ENCODE results near the gene APCDD1L. TPM values are rescaled to one million over a fixed set of nuclear protein-coding genes. Genes with fewer than 3 reads are reported as not detected.

APCDD1L gene
- polyA plus RNA-seq, 1 donor from 2014 or later: not detected

DNA sequence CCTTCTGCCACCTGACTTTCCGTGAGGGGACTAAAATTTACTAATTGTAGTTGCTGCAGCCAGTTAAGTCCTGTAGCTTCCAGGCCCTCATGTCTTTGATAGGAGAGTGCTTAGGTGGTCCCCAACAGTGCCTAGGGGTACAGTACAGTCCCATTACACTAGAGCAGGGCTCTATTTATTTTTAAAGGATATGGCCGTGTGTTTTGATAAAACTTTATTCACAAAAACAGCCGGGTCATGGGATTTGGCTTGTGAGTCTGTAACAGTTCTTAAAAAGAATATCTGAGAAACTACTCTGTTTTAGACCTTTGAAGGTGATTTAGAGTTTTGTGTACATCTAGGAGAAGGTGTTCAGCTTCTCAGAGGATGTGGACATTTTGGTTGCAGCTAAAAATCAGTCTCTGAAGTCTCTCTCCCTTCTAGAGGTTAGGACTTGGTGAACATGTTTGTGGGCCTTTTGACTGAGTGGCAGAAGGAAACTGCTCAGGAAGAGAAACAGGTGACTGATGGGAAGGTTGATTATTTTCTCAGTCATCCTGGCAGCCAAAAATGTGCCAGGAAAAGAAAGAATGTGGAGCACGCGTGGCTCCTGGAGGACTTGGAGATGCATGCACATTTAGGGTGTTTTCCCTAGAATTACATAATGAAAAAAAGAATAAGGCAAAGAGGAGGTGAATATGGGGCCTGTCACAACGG is 68.8 kb downstream of the APCDD1L start:
- no peaks in the 10 kb centered on the region for H3F3A ChIP-seq (ENCODE audit: insufficient read depth, low read length, poor library complexity, severe bottlenecking)
- no peak overlapping the region for H3K4me2 ChIP-seq (ENCODE audit: low read length)
- H4K20me1 ChIP-seq (ENCODE audit: insufficient read depth): no peaks in the 10 kb centered on the region
- H3K9ac ChIP-seq (ENCODE audit: low read length): no peak overlapping the region
- H3K9me3 ChIP-seq (ENCODE audit: low read length): no peaks in the 10 kb centered on the region
- no peak overlapping the region for H2AFZ ChIP-seq (ENCODE audit: low read depth, low read length)
- H3K4me3 ChIP-seq (ENCODE audit: low read length): no peak overlapping the region
- H3K9me2 ChIP-seq (ENCODE audit: insufficient read depth, low read length): no peaks in the 10 kb centered on the region
- H3K27ac ChIP-seq (ENCODE audit: low read length): no peak overlapping the region
- peaks cover 4% of the 10 kb centered on the region for H3K36me3 ChIP-seq (ENCODE audit: insufficient read depth, low read length)
- TF ChIP-seq POLR2AphosphoS5 (IDR thresholded peaks at IDR 0.05): no peak
- no peak for TF ChIP-seq SMC3 (conservative IDR thresholded peaks at IDR 0.05; ENCODE audit: poor library complexity)
- TF ChIP-seq EZH2 (IDR thresholded peaks at IDR 0.05; ENCODE audit: borderline replicate concordance, insufficient read depth, low read length, poor library complexity, severe bottlenecking): no peak
- TF ChIP-seq TAF1 (IDR thresholded peaks at IDR 0.05; ENCODE audit: low read depth): no peak
- TF ChIP-seq RAD21 (conservative IDR thresholded peaks at IDR 0.05): no peak
- no peak for TF ChIP-seq EP300 (conservative IDR thresholded peaks at IDR 0.05; ENCODE audit: poor library complexity, severe bottlenecking)
- TF ChIP-seq, protein P1, sequence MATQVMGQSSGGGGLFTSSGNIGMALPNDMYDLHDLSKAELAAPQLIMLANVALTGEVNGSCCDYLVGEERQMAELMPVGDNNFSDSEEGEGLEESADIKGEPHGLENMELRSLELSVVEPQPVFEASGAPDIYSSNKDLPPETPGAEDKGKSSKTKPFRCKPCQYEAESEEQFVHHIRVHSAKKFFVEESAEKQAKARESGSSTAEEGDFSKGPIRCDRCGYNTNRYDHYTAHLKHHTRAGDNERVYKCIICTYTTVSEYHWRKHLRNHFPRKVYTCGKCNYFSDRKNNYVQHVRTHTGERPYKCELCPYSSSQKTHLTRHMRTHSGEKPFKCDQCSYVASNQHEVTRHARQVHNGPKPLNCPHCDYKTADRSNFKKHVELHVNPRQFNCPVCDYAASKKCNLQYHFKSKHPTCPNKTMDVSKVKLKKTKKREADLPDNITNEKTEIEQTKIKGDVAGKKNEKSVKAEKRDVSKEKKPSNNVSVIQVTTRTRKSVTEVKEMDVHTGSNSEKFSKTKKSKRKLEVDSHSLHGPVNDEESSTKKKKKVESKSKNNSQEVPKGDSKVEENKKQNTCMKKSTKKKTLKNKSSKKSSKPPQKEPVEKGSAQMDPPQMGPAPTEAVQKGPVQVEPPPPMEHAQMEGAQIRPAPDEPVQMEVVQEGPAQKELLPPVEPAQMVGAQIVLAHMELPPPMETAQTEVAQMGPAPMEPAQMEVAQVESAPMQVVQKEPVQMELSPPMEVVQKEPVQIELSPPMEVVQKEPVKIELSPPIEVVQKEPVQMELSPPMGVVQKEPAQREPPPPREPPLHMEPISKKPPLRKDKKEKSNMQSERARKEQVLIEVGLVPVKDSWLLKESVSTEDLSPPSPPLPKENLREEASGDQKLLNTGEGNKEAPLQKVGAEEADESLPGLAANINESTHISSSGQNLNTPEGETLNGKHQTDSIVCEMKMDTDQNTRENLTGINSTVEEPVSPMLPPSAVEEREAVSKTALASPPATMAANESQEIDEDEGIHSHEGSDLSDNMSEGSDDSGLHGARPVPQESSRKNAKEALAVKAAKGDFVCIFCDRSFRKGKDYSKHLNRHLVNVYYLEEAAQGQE (IDR thresholded peaks at IDR 0.05; ENCODE audit: borderline replicate concordance): no peak
- no peak for TF ChIP-seq MXI1 (conservative IDR thresholded peaks at IDR 0.05; ENCODE audit: poor library complexity, severe bottlenecking)
- TF ChIP-seq, protein P2, sequence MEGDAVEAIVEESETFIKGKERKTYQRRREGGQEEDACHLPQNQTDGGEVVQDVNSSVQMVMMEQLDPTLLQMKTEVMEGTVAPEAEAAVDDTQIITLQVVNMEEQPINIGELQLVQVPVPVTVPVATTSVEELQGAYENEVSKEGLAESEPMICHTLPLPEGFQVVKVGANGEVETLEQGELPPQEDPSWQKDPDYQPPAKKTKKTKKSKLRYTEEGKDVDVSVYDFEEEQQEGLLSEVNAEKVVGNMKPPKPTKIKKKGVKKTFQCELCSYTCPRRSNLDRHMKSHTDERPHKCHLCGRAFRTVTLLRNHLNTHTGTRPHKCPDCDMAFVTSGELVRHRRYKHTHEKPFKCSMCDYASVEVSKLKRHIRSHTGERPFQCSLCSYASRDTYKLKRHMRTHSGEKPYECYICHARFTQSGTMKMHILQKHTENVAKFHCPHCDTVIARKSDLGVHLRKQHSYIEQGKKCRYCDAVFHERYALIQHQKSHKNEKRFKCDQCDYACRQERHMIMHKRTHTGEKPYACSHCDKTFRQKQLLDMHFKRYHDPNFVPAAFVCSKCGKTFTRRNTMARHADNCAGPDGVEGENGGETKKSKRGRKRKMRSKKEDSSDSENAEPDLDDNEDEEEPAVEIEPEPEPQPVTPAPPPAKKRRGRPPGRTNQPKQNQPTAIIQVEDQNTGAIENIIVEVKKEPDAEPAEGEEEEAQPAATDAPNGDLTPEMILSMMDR (IDR thresholded peaks at IDR 0.05; ENCODE audit: poor library complexity, severe bottlenecking): no peak
- no peaks in the 10 kb centered on the region for H3K27me3 ChIP-seq (ENCODE audit: insufficient read depth, low read depth, low read length)
- H3K79me2 ChIP-seq (replicated peaks; ENCODE audit: insufficient read depth, low read length): no peaks in the 10 kb centered on the region

DNA sequence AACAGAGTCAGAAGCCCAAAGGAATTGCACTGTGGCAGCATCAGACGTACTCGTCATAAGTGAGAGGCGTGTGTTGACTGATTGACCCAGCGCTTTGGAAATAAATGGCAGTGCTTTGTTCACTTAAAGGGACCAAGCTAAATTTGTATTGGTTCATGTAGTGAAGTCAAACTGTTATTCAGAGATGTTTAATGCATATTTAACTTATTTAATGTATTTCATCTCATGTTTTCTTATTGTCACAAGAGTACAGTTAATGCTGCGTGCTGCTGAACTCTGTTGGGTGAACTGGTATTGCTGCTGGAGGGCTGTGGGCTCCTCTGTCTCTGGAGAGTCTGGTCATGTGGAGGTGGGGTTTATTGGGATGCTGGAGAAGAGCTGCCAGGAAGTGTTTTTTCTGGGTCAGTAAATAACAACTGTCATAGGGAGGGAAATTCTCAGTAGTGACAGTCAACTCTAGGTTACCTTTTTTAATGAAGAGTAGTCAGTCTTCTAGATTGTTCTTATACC is 70.4 kb downstream of the APCDD1L start:
- Histone ChIP-seq H3K9me3 (ENCODE audit: low read length) (no peaks in the 10 kb centered on the region), H3K4me2 (ENCODE audit: low read length) (no peak overlapping the region), H3K79me2 (replicated peaks; ENCODE audit: insufficient read depth, low read length) (no peaks in the 10 kb centered on the region), H3K27ac (ENCODE audit: low read length) (no peak overlapping the region), H3K27me3 (ENCODE audit: insufficient read depth, low read depth, low read length) (no peaks in the 10 kb centered on the region), H3F3A (ENCODE audit: insufficient read depth, low read length, poor library complexity, severe bottlenecking) (no peaks in the 10 kb centered on the region), H3K36me3 (ENCODE audit: insufficient read depth, low read length) (peaks cover 4% of the 10 kb centered on the region), H4K20me1 (ENCODE audit: insufficient read depth) (no peaks in the 10 kb centered on the region), H2AFZ (ENCODE audit: low read depth, low read length) (no peak overlapping the region), H3K4me3 (ENCODE audit: low read length) (no peak overlapping the region), H3K9me2 (ENCODE audit: insufficient read depth, low read length) (no peaks in the 10 kb centered on the region), H3K9ac (ENCODE audit: low read length) (no peak overlapping the region)
- TF ChIP-seq, protein P2 (IDR thresholded peaks at IDR 0.05; ENCODE audit: poor library complexity, severe bottlenecking): no peak
- no peak for TF ChIP-seq TAF1 (IDR thresholded peaks at IDR 0.05; ENCODE audit: low read depth)
- no peak for TF ChIP-seq POLR2AphosphoS5 (IDR thresholded peaks at IDR 0.05)
- no peak for TF ChIP-seq EZH2 (IDR thresholded peaks at IDR 0.05; ENCODE audit: borderline replicate concordance, insufficient read depth, low read length, poor library complexity, severe bottlenecking)
- TF ChIP-seq EP300 (conservative IDR thresholded peaks at IDR 0.05; ENCODE audit: poor library complexity, severe bottlenecking): no peak
- no peak for TF ChIP-seq SMC3 (conservative IDR thresholded peaks at IDR 0.05; ENCODE audit: poor library complexity)
- no peak for TF ChIP-seq RAD21 (conservative IDR thresholded peaks at IDR 0.05)
- TF ChIP-seq, protein P1 (IDR thresholded peaks at IDR 0.05; ENCODE audit: borderline replicate concordance): no peak
- no peak for TF ChIP-seq MXI1 (conservative IDR thresholded peaks at IDR 0.05; ENCODE audit: poor library complexity, severe bottlenecking)

Measured in neural cell (in vitro differentiated cells).